ENCODE results near the gene OAS3.

DNA sequence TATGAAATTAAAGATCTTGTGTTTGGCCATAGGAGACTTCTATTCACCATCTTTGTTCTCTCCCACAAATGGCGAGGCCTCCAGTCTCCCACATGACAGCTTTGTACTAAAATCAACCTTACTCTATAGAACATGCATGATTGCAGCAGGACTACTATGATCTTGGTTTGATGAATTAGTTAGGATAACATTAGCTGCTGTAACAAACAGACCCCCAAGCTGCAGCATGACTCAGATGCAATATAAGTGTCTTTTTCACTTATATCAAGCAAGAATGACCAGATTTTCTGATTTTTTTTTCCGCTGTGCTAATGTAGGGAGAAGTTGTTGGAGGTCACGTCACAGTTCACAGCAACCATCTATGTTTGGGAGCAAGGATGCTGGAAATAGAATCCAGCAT, 10.8 kb upstream of the OAS3 start:
- no peak for TF ChIP-seq POLR2AphosphoS5 (IDR thresholded peaks at IDR 0.05; ENCODE audit: low read depth, low read length)
- TF ChIP-seq, protein P1, sequence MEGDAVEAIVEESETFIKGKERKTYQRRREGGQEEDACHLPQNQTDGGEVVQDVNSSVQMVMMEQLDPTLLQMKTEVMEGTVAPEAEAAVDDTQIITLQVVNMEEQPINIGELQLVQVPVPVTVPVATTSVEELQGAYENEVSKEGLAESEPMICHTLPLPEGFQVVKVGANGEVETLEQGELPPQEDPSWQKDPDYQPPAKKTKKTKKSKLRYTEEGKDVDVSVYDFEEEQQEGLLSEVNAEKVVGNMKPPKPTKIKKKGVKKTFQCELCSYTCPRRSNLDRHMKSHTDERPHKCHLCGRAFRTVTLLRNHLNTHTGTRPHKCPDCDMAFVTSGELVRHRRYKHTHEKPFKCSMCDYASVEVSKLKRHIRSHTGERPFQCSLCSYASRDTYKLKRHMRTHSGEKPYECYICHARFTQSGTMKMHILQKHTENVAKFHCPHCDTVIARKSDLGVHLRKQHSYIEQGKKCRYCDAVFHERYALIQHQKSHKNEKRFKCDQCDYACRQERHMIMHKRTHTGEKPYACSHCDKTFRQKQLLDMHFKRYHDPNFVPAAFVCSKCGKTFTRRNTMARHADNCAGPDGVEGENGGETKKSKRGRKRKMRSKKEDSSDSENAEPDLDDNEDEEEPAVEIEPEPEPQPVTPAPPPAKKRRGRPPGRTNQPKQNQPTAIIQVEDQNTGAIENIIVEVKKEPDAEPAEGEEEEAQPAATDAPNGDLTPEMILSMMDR (IDR thresholded peaks at IDR 0.05), result no peak
- TF ChIP-seq USF2 (IDR thresholded peaks at IDR 0.05; ENCODE audit: borderline replicate concordance, low read depth, low read length), result no peak
- no peak for TF ChIP-seq CHD2 (IDR thresholded peaks at IDR 0.05; ENCODE audit: low read length, partially characterized antibody)
- TF ChIP-seq, protein P2, sequence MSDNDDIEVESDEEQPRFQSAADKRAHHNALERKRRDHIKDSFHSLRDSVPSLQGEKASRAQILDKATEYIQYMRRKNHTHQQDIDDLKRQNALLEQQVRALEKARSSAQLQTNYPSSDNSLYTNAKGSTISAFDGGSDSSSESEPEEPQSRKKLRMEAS (IDR thresholded peaks at IDR 0.05; ENCODE audit: low read depth), result no peak
- TF ChIP-seq, protein P3, sequence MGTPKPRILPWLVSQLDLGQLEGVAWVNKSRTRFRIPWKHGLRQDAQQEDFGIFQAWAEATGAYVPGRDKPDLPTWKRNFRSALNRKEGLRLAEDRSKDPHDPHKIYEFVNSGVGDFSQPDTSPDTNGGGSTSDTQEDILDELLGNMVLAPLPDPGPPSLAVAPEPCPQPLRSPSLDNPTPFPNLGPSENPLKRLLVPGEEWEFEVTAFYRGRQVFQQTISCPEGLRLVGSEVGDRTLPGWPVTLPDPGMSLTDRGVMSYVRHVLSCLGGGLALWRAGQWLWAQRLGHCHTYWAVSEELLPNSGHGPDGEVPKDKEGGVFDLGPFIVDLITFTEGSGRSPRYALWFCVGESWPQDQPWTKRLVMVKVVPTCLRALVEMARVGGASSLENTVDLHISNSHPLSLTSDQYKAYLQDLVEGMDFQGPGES (IDR thresholded peaks at IDR 0.05; ENCODE audit: low read depth, low read length), result no peak
- no peak for TF ChIP-seq RCOR1 (IDR thresholded peaks at IDR 0.05; ENCODE audit: low read length)
- no peak for TF ChIP-seq JUND (IDR thresholded peaks at IDR 0.05)
